ENCODE measurements around the gene PDE4D. TPM values are rescaled to one million over a fixed set of nuclear protein-coding genes. Genes with fewer than 3 reads are reported as not detected.

PDE4D gene
- total RNA-seq, 4 donors from 2014 or later, result 35.0 to 121 (median 63.4) TPM

DNA sequence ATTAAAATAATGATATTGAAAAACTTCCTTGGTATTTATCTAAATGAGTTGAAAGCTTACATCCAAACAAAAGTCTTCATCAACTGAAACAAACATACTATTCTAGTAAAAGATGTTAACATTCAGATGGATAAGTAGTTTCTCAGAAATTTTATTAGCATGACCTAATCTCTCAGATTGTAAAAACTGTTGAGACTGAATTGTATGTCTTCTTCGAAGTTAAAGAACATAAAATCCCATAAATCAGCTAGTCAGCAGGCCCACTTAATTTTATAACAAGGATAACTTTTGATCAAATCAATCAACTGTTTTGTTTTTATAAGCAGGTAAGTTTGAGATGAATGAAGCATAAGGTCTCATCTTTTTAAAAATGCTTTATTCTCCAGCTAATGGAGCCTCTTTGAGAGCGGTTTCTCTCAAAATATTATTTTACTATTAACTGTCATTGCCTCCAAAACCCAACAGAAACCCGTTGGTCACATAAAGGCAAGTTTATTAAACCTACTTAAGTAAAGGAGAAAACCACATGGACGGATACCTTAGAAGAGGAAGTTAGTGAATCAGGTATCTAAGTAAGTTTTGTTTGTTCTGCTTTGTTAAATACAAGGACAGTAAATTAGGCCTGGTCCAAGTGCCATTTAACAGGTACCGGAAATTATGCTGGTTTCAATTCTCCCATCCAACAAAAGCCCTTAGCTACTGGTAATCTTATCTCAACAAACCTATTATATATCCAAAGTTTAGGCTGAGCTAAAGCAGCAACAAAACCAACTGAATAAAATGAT, 457.0 kb downstream of the PDE4D start:
- Histone ChIP-seq H3K27ac (no peak overlapping the region), H3K4me3 (no peak overlapping the region), H3K36me3 (no peaks in the 10 kb centered on the region), H3K9me3 (no peaks in the 10 kb centered on the region), H3K4me1 (peaks cover 0 to 7% (median 0%) of the 10 kb centered on the region in 3 donors), H3K27me3 (no peaks in the 10 kb centered on the region)
- TF ChIP-seq POLR2AphosphoS5 (IDR thresholded peaks at IDR 0.05) (no peak), EP300 (IDR thresholded peaks at IDR 0.05) (no peak), POLR2A (IDR thresholded peaks at IDR 0.05) (no peak)
- TF ChIP-seq, protein P1, sequence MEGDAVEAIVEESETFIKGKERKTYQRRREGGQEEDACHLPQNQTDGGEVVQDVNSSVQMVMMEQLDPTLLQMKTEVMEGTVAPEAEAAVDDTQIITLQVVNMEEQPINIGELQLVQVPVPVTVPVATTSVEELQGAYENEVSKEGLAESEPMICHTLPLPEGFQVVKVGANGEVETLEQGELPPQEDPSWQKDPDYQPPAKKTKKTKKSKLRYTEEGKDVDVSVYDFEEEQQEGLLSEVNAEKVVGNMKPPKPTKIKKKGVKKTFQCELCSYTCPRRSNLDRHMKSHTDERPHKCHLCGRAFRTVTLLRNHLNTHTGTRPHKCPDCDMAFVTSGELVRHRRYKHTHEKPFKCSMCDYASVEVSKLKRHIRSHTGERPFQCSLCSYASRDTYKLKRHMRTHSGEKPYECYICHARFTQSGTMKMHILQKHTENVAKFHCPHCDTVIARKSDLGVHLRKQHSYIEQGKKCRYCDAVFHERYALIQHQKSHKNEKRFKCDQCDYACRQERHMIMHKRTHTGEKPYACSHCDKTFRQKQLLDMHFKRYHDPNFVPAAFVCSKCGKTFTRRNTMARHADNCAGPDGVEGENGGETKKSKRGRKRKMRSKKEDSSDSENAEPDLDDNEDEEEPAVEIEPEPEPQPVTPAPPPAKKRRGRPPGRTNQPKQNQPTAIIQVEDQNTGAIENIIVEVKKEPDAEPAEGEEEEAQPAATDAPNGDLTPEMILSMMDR (IDR thresholded peaks at IDR 0.05), result no peak
- no peak for ATAC-seq
- WGBS, 2 donors (ENCODE audit: low coverage in 1 of 2), result 78 to 88% methylated on average over 5 of the region's 5 CpGs

- ATAC-seq, result no peak
- H3K27me3 ChIP-seq, result no peaks in the 10 kb centered on the region
- 67 to 83% methylated on average over 1 of the region's 1 CpG for WGBS, 2 donors (ENCODE audit: low coverage in 1 of 2)
- H3K27ac ChIP-seq, result no peak overlapping the region
- H3K9me3 ChIP-seq, result no peaks in the 10 kb centered on the region
- H3K36me3 ChIP-seq, result no peaks in the 10 kb centered on the region
- TF ChIP-seq EP300 (IDR thresholded peaks at IDR 0.05) (no peak), POLR2AphosphoS5 (IDR thresholded peaks at IDR 0.05) (no peak), POLR2A (IDR thresholded peaks at IDR 0.05) (no peak)
- TF ChIP-seq, protein P1 (IDR thresholded peaks at IDR 0.05), result no peak
- H3K4me1 ChIP-seq, result peaks cover 0 to 7% (median 0%) of the 10 kb centered on the region in 3 donors
- no peak overlapping the region for H3K4me3 ChIP-seq
These were observed 460.4 kb downstream of the PDE4D start for GRCh38 chr5:59433174-59433573.

- no peaks in the 10 kb centered on the region for H3K27me3 ChIP-seq
- H3K4me1 ChIP-seq, result no peaks in the 10 kb centered on the region
- 87 to 97% methylated on average over 9 of the region's 9 CpGs for WGBS, 2 donors (ENCODE audit: low coverage in 1 of 2)
- no peak overlapping the region for H3K27ac ChIP-seq
- H3K9me3 ChIP-seq, result no peaks in the 10 kb centered on the region
- TF ChIP-seq POLR2AphosphoS5 (IDR thresholded peaks at IDR 0.05) (no peak), EP300 (IDR thresholded peaks at IDR 0.05) (no peak), POLR2A (IDR thresholded peaks at IDR 0.05) (no peak)
- TF ChIP-seq, protein P1 (IDR thresholded peaks at IDR 0.05), result no peak
- H3K36me3 ChIP-seq, result no peaks in the 10 kb centered on the region
- ATAC-seq, result no peak
- no peak overlapping the region for H3K4me3 ChIP-seq
These were observed 463.4 kb downstream of the PDE4D start for GRCh38 chr5:59430066-59430685.

DNA sequence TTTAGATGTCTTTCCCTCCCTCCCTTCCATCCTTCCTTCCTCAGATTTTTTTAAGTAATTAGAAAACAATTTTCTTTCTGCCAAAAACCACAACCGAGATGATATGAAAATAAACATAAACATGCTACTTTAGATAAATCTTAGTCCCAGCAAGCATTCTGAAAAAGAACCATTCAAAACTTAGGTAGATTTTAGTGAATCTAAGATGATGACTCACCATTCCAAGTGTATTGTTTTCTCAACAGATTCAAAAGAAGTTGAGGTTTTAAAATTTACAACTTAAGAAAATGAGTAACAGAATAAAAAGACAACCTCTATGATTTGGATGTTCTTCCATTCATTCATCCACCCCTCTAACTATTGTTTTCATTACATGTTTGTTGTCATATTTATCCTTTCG, 465.1 kb downstream of the PDE4D start:
- Histone ChIP-seq H3K4me3 (no peak overlapping the region), H3K27me3 (no peaks in the 10 kb centered on the region), H3K36me3 (no peaks in the 10 kb centered on the region), H3K4me1 (peaks cover 0 to 2% (median 0%) of the 10 kb centered on the region in 3 donors), H3K9me3 (no peaks in the 10 kb centered on the region), H3K27ac (no peak overlapping the region)
- WGBS, 2 donors (ENCODE audit: low coverage in 1 of 2), result 75 to 81% methylated on average over 2 of the region's 2 CpGs
- TF ChIP-seq EP300 (IDR thresholded peaks at IDR 0.05), result no peak
- TF ChIP-seq POLR2A (IDR thresholded peaks at IDR 0.05), result no peak
- no peak for ATAC-seq

DNA sequence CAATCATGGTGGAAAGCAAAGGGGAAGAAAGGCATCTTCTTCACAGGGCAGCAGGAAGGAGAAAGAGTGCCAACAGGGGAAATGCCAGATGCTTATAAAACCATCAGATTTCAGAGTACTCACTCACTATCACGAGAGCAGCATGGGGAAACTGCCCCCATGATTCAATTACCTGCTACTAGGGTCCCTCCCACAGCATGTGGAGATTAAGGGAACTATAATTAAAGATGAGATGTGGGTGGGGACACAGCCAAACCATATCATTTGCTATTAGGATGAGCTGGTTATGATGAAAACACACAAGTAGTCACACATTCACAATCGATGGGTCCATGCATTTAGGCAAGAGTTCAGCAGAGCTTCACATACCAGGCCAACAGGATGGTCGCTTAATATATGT, 469.0 kb downstream of the PDE4D start:
- Histone ChIP-seq H3K36me3 (no peaks in the 10 kb centered on the region), H3K4me1 (peaks cover 0 to 13% (median 0%) of the 10 kb centered on the region in 3 donors), H3K4me3 (no peak overlapping the region), H3K27ac (no peak overlapping the region), H3K27me3 (no peaks in the 10 kb centered on the region), H3K9me3 (no peaks in the 10 kb centered on the region)
- WGBS, 2 donors (ENCODE audit: low coverage in 1 of 2), result 76 to 100% methylated on average over 1 to 3 of the region's 3 CpGs
- no peak for TF ChIP-seq POLR2A (IDR thresholded peaks at IDR 0.05)
- no peak for TF ChIP-seq POLR2AphosphoS5 (IDR thresholded peaks at IDR 0.05)
- TF ChIP-seq EP300 (IDR thresholded peaks at IDR 0.05), result no peak
- TF ChIP-seq, protein P1 (IDR thresholded peaks at IDR 0.05), result no peak
- no peak for ATAC-seq
